Heart left ventricle (tissue), 13 donors: ENCODE measurements around the gene FBL.
A peak's percentile ranks its signal among the peaks of the same experiment; 100 is the strongest.

Source experiments
- POLR2A ChIP-seq, 2 donors: fragments of 450-650 bp; IDR thresholded peaks; one replicate each; pipeline ENCODE4 v1.6.1; 2017; ENCODE audit warnings: antibody characterized with exemption in 2 of 2, mild to moderate bottlenecking in 2 of 2, moderate library complexity in 2 of 2
- TF ChIP-seq, protein P1 (sequence below), 12 donors: fragments of 200-600 bp; sonication (generic) in 4 of 12; IDR thresholded peaks; one replicate each; pipeline versions ENCODE4 v1.5.0 to v1.8.0; 2018 to 2022; ENCODE audit warnings: antibody characterized with exemption in 12 of 12, mild to moderate bottlenecking in 5 of 12
- donor health status: ischemic (EF 13 %, LVEDD 7.1; RV severe dilation, severe dysfunction).
- donor health status: DM: no; HTN: yes; CAD: no.
- donor health status: DM: no; HTN: no; CAD: no.
- donor health status: ischemic (EF 25% LVEDD 6.9; RV normal size, moderate dysfunction).
- donor health status: ischemic (EF 25% LVEDD 5.7; RV mildly dilated, moderate dysfunction).
- donor health status: ischemic (EF 35%, LVEDD 5.7; RV mildly dilated, moderate dysfunction).
- donor health status: nonischemic (EF 11% LVEDD 7.7; RV severe dilation, severe dysfunction).
- donor health status: DM: yes; HTN: yes; CAD: no.
- donor health status: PGD.
- donor health status: ischemic (EF 29% LVEDD 5.4; RV normal size, mild dysfunction).
- donor health status: nonischemic (EF 23%, LVEDD 6.1; RV moderate dilation, normal function).

DNA sequence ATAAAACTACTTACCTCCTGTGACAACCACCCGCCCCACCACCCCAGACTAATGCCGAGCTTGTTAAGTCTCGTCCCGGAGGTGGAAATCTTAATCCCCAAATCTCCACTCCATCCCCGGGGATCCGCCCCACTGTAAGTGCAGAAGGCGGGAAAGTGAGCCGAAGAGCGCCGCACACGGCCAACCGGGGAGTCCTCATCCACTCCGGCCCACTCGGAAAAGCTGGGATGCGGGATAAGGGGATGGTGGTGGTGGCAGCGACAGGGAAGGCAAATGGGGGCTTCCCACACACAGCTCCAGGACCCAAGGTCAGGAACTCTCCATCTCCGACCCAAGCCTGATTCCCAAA, 621 bp downstream of the FBL start:
- TF ChIP-seq, protein P1, sequence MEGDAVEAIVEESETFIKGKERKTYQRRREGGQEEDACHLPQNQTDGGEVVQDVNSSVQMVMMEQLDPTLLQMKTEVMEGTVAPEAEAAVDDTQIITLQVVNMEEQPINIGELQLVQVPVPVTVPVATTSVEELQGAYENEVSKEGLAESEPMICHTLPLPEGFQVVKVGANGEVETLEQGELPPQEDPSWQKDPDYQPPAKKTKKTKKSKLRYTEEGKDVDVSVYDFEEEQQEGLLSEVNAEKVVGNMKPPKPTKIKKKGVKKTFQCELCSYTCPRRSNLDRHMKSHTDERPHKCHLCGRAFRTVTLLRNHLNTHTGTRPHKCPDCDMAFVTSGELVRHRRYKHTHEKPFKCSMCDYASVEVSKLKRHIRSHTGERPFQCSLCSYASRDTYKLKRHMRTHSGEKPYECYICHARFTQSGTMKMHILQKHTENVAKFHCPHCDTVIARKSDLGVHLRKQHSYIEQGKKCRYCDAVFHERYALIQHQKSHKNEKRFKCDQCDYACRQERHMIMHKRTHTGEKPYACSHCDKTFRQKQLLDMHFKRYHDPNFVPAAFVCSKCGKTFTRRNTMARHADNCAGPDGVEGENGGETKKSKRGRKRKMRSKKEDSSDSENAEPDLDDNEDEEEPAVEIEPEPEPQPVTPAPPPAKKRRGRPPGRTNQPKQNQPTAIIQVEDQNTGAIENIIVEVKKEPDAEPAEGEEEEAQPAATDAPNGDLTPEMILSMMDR (IDR thresholded peaks at IDR 0.05) = peak in 1 of 12 donors; percentile 10
- no peak for TF ChIP-seq POLR2A (IDR thresholded peaks at IDR 0.05)
